Loucy (cell line): ENCODE results near the gene TACC2.

Experiments
- H2AFZ ChIP-seq: fragments of 200-600 bp; sonication (generic); 2 replicates; pipeline ENCODE4 v1.6.0; 2016; ENCODE audit warnings: antibody characterized with exemption, mild to moderate bottlenecking, low read length, moderate library complexity
- H3F3A ChIP-seq: fragments of 200-600 bp; 2 replicates; pipeline ENCODE4 v1.6.0; 2016; ENCODE audit warnings: antibody characterized with exemption, low read depth, mild to moderate bottlenecking
- H3K27me3 ChIP-seq: fragments of 200-600 bp; sonication (generic); 2 replicates; pipeline ENCODE4 v1.6.1; 2014; ENCODE audit warnings: low read length, mild to moderate bottlenecking; ENCODE audit not compliant: insufficient read depth, poor library complexity, severe bottlenecking
- H3K36me3 ChIP-seq: fragments of 200-600 bp; sonication (generic); 2 replicates; pipeline ENCODE4 v1.6.1; 2016; ENCODE audit warnings: low read length; ENCODE audit not compliant: insufficient read depth
- H3K4me1 ChIP-seq: fragments of 200-600 bp; sonication (generic); 2 replicates; pipeline ENCODE4 v1.5.1; 2014; ENCODE audit warnings: low read length, mild to moderate bottlenecking; ENCODE audit not compliant: insufficient read depth, poor library complexity, severe bottlenecking
- H3K4me2 ChIP-seq: fragments of 200-600 bp; sonication (generic); 2 replicates; pipeline ENCODE4 v1.6.0; 2014; ENCODE audit warnings: antibody characterized with exemption, low read length, low read depth, mild to moderate bottlenecking; ENCODE audit not compliant: poor library complexity, severe bottlenecking
- H3K4me3 ChIP-seq: fragments of 200-600 bp; sonication (generic); 2 replicates; pipeline ENCODE4 v1.5.1; 2014; ENCODE audit warnings: low read length, mild to moderate bottlenecking, mixed read lengths; ENCODE audit not compliant: poor library complexity, severe bottlenecking
- H3K79me2 ChIP-seq: fragments of 200-600 bp; sonication (generic); 2 replicates; pipeline ENCODE4 v1.6.1; 2014; ENCODE audit warnings: low read length; ENCODE audit not compliant: insufficient read depth
- H3K9ac ChIP-seq: fragments of 200-600 bp; sonication (generic); 2 replicates; pipeline ENCODE4 v1.6.0; 2014; ENCODE audit warnings: mild to moderate bottlenecking, low read depth, low read length, moderate library complexity; ENCODE audit not compliant: poor library complexity, severe bottlenecking
- H3K9me2 ChIP-seq: fragments of 200-600 bp; sonication (generic); replicated peaks from 2 replicates; pipeline ENCODE4 v1.6.1; 2016; ENCODE audit warnings: low read depth, low read length, mixed read lengths
- H3K9me3 ChIP-seq: fragments of 200-600 bp; sonication (generic); 2 replicates; pipeline ENCODE4 v1.6.1; 2014; ENCODE audit warnings: mild to moderate bottlenecking, antibody characterized with exemption, low read length, low read depth; ENCODE audit not compliant: insufficient read depth
- H4K20me1 ChIP-seq: fragments of 200-600 bp; sonication (generic); 2 replicates; pipeline ENCODE4 v1.6.0; 2014; ENCODE audit warnings: antibody characterized with exemption, low read length, mild to moderate bottlenecking; ENCODE audit not compliant: insufficient read depth, poor library complexity, severe bottlenecking
- EZH2phosphoT487 ChIP-seq: fragments of 200-600 bp; IDR thresholded peaks from 2 replicates; pipeline ENCODE4 v1.6.1; 2018; ENCODE audit warnings: antibody characterized with exemption, mild to moderate bottlenecking, moderate library complexity, borderline replicate concordance
- TF ChIP-seq, protein P1 (sequence below): fragments of 200-600 bp; sonication (generic); conservative IDR thresholded peaks from 2 replicates; pipeline ENCODE4 v1.5.1; 2014; ENCODE audit warnings: mild to moderate bottlenecking, antibody characterized with exemption, low read length

The TACC2 gene

DNA sequence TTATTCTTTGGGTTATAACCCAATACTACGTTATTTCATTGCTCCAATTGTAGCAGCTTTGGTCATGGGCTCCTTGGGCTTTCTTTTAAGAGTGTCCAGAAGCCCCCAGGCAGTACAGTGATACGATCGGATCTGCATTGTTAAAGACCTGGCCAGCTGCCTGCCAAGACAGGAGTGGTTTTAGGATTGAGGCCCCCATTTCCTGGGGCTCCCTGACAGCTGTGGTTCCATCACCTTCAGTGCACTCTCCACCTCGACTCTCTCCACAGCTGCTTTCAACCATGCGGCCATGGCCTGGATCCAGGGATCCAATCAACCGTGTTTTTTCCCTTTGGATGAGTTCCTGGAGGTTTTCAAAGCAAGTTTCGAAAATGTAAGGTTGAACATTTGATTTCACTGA, 158.7 kb downstream of the TACC2 start:
- H3K4me2 ChIP-seq: no peak overlapping the region

GRCh38 chr10:122148876-122149560, 160.1 kb downstream of the TACC2 start:
- Histone ChIP-seq H3K4me1 (no peaks in the 10 kb centered on the region), H3K27me3 (no peaks in the 10 kb centered on the region), H3F3A (no peaks in the 10 kb centered on the region), H3K9me2 (no peaks in the 10 kb centered on the region), H4K20me1 (no peaks in the 10 kb centered on the region), H2AFZ (no peak overlapping the region), H3K4me2 (no peak overlapping the region), H3K4me3 (no peak overlapping the region), H3K79me2 (no peaks in the 10 kb centered on the region), H3K9me3 (peaks cover 4% of the 10 kb centered on the region; the same call in 1 of the 2 replicates), H3K9ac (no peak overlapping the region), H3K36me3 (no peaks in the 10 kb centered on the region)
- no peak for TF ChIP-seq EZH2phosphoT487
- TF ChIP-seq, protein P1, sequence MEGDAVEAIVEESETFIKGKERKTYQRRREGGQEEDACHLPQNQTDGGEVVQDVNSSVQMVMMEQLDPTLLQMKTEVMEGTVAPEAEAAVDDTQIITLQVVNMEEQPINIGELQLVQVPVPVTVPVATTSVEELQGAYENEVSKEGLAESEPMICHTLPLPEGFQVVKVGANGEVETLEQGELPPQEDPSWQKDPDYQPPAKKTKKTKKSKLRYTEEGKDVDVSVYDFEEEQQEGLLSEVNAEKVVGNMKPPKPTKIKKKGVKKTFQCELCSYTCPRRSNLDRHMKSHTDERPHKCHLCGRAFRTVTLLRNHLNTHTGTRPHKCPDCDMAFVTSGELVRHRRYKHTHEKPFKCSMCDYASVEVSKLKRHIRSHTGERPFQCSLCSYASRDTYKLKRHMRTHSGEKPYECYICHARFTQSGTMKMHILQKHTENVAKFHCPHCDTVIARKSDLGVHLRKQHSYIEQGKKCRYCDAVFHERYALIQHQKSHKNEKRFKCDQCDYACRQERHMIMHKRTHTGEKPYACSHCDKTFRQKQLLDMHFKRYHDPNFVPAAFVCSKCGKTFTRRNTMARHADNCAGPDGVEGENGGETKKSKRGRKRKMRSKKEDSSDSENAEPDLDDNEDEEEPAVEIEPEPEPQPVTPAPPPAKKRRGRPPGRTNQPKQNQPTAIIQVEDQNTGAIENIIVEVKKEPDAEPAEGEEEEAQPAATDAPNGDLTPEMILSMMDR: no peak

More for the DNA sequence above, 158.7 kb downstream of the TACC2 start:
- Histone ChIP-seq H2AFZ (no peak overlapping the region), H3K9ac (no peak overlapping the region), H3K27me3 (no peaks in the 10 kb centered on the region), H3K4me3 (no peak overlapping the region), H3K4me1 (no peaks in the 10 kb centered on the region), H3K9me3 (peaks cover 4% of the 10 kb centered on the region; the same call in 1 of the 2 replicates), H4K20me1 (no peaks in the 10 kb centered on the region), H3K36me3 (no peaks in the 10 kb centered on the region), H3F3A (no peaks in the 10 kb centered on the region), H3K79me2 (no peaks in the 10 kb centered on the region), H3K9me2 (no peaks in the 10 kb centered on the region)
- TF ChIP-seq, protein P1: no peak
- no peak for TF ChIP-seq EZH2phosphoT487

DNA sequence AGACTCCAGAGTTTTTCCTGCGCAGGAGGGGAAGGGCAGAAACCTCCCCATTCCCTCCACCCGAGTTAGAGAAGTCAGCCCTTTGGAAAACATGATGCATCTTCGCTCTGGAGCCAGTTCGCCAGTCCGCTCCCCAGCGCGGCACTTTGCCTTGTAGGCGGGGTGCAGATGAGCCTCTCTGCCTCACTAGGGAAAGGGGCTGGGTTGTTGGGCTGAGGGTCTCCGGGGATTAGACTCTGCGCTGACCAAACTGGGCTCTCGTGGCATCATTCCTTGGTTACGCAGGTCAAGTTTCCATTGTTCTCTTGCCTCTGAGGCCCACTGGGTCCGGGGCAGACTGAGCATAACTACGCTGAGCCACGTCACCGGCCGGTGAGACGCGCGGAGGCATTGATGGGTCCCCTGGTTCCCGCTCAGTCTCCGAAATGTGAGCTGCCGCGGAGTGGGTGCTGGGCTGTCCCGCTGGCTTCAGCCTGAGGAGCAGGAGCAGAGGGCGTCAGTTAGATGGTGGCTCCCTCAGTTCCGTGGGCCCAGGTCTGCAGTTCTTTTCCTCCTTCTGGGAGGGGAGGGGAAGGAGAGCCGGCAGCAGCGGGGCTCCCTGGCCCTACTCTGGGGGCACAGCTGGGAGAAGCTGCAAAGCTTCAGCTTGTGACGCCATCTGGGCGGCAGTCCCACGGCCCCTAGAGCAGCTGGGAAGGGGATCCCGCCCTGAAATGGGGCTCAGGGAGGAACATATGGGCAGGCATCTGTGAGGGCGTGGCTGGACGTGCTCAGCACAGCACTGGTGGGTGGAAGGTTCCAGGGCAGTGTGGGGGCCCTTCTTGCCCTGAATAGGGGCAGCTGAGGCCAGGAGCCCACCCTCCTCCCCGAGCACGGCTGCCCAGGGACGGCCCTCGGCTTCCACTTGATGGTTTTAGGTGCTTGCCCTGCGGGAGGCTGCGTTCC, 160.9 kb downstream of the TACC2 start:
- Histone ChIP-seq H3K9ac (no peak overlapping the region), H3K4me2 (no peak overlapping the region), H3K4me3 (no peak overlapping the region), H3K9me2 (no peaks in the 10 kb centered on the region), H3K9me3 (peaks cover 4% of the 10 kb centered on the region; the same call in 1 of the 2 replicates), H3F3A (no peaks in the 10 kb centered on the region), H2AFZ (no peak overlapping the region), H3K27me3 (no peaks in the 10 kb centered on the region), H4K20me1 (no peaks in the 10 kb centered on the region), H3K36me3 (no peaks in the 10 kb centered on the region), H3K79me2 (no peaks in the 10 kb centered on the region), H3K4me1 (no peaks in the 10 kb centered on the region)
- TF ChIP-seq, protein P1: no peak
- no peak for TF ChIP-seq EZH2phosphoT487
